ENCODE results near the gene RALGPS2.

Gene RALGPS2

DNA sequence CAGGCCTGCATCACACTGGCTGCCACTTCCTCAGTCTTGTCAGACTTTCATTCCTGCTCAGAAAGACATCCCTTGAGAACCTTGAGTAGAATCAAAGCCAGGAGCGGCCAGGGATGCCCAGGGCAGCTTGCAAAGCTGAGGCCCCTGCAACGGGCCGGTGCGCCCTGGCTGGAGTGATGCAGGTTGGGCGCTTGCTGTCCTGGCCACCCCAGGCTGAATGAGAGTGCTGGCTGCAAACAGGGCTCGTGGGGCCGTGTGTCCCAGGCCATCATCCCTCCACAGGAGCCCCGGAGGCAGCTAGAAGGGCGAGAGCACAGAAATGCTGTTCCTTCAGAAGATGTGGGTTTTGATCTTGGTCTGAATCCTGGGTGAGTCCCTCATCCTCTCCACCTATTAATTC, 233.4 kb downstream of the RALGPS2 start:
- no peak for TF ChIP-seq RARB (CRISPR knock-in tag; IDR thresholded peaks at IDR 0.05)
- TF ChIP-seq, protein P1, sequence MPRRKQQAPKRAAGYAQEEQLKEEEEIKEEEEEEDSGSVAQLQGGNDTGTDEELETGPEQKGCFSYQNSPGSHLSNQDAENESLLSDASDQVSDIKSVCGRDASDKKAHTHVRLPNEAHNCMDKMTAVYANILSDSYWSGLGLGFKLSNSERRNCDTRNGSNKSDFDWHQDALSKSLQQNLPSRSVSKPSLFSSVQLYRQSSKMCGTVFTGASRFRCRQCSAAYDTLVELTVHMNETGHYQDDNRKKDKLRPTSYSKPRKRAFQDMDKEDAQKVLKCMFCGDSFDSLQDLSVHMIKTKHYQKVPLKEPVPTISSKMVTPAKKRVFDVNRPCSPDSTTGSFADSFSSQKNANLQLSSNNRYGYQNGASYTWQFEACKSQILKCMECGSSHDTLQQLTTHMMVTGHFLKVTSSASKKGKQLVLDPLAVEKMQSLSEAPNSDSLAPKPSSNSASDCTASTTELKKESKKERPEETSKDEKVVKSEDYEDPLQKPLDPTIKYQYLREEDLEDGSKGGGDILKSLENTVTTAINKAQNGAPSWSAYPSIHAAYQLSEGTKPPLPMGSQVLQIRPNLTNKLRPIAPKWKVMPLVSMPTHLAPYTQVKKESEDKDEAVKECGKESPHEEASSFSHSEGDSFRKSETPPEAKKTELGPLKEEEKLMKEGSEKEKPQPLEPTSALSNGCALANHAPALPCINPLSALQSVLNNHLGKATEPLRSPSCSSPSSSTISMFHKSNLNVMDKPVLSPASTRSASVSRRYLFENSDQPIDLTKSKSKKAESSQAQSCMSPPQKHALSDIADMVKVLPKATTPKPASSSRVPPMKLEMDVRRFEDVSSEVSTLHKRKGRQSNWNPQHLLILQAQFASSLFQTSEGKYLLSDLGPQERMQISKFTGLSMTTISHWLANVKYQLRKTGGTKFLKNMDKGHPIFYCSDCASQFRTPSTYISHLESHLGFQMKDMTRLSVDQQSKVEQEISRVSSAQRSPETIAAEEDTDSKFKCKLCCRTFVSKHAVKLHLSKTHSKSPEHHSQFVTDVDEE (CRISPR knock-in tag; IDR thresholded peaks at IDR 0.05), result no peak
- no peak for TF ChIP-seq TOX (CRISPR knock-in tag; IDR thresholded peaks at IDR 0.05; ENCODE audit: borderline replicate concordance)
- TF ChIP-seq ZFP30 (CRISPR knock-in tag; IDR thresholded peaks at IDR 0.05), result no peak
- TF ChIP-seq ZNF70 (CRISPR knock-in tag; IDR thresholded peaks at IDR 0.05), result no peak
- no peak for ATAC-seq

DNA sequence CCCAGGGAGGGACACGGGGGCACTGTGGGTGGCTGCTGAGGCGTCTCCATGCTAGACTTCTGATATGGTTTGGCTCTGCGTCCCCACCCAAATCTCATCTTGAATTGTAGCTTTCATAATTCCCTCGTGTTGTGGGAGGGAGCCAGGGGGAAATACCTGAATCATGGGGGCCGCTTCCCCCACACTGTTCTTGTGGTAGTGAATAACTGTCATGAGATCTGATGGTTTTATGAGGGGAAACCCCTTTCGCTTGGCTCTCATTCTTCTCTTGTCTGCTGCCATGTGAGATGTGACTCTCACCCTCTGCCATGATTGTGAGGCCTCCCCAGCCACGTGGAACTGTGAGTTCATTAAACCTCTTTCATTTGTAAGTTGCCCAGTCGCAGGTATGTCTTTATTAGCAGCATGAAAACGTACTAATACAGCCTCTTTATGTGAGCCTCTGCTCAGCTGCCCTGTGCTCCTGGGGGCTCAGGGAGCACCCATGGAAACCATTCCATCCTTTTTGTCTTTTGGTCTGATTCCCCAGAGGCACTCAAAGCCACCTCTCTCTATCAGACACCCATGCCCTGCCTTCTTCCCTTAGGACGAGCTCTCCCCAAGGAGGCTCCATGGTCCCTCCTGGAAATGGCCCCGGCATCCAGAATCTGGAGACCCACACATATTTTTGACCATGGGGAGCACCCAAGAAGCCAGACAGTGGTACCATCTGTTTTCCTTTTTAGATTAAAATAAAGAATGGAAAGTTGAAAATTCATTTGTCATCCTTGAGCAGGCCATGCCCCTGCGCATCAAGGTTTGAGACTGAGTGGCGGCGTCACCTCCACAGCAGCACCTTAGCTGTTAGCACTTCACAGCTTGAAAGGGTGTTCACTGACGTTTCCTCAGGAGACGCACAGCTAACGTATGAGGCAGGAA, 234.8 kb downstream of the RALGPS2 start:
- TF ChIP-seq GLIS3 (CRISPR knock-in tag; IDR thresholded peaks at IDR 0.05), result no peak
- no peak for TF ChIP-seq ZNF70 (CRISPR knock-in tag; IDR thresholded peaks at IDR 0.05)
- ATAC-seq, result no peak

DNA sequence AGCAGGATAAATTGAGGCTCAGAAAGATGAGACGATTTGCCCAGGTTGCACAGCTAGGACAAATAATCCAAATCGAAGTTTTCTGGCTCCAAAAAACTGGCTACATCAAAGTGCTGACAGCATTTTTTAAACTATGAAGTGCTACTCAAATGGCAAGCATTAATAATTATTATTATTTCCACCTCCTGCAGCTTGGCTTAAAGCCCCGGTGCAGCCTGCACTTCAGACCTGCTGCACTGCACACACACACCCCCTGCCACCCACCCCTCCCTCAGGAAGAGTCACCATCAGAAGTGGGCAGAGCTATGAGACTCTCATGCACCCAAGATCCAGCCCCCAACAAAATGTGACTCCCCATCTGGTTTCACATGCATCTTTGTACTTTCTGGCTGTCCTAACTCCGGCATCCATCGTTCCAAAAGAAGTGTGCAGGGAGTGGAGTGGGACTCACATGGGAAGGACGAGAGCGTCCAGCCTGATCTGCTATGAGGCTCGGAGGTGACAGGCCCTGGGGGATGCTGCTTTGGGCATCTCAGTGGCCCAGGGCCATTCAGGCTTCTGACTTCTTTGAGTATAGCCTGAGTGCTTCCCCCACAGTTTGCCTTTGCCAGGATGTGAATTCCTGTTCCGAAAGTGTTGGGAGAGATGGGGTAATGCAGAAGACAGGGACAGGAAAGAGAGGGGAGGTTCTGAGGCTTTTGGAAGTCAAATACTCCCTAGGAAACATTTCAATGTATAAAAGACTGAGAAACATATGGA, 235.6 kb downstream of the RALGPS2 start:
- TF ChIP-seq ZNF70 (CRISPR knock-in tag; IDR thresholded peaks at IDR 0.05), result no peak
- TF ChIP-seq, protein P2, sequence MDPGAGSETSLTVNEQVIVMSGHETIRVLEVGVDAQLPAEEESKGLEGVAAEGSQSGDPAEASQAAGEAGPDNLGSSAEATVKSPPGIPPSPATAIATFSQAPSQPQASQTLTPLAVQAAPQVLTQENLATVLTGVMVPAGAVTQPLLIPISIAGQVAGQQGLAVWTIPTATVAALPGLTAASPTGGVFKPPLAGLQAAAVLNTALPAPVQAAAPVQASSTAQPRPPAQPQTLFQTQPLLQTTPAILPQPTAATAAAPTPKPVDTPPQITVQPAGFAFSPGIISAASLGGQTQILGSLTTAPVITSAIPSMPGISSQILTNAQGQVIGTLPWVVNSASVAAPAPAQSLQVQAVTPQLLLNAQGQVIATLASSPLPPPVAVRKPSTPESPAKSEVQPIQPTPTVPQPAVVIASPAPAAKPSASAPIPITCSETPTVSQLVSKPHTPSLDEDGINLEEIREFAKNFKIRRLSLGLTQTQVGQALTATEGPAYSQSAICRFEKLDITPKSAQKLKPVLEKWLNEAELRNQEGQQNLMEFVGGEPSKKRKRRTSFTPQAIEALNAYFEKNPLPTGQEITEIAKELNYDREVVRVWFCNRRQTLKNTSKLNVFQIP (CRISPR knock-in tag; IDR thresholded peaks at IDR 0.05; ENCODE audit: borderline replicate concordance, low read depth), result no peak
- no peak for TF ChIP-seq TOX (CRISPR knock-in tag; IDR thresholded peaks at IDR 0.05; ENCODE audit: borderline replicate concordance)
- ATAC-seq, result no peak

DNA sequence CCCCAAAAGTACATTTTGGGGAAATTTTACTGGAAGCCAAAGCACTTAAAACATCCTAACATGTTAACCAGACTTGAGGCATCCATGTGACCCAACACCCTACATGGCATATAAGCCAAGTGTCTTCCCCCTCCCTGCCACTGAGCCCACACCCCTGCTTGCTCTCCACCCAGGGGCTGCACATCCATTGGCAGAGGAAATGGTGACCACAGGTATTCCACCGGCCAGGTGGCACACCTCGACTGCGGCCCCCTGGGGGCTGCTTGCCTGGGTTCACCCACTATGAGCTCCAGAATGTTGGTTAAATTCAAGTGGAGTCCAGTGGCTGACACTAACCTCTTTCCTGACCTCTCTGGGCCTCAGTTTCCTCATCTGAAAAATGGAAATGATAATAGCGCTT, 236.3 kb downstream of the RALGPS2 start:
- no peak for ATAC-seq

More for the DNA sequence above, 236.3 kb downstream of the RALGPS2 start:
- TF ChIP-seq, protein P3, sequence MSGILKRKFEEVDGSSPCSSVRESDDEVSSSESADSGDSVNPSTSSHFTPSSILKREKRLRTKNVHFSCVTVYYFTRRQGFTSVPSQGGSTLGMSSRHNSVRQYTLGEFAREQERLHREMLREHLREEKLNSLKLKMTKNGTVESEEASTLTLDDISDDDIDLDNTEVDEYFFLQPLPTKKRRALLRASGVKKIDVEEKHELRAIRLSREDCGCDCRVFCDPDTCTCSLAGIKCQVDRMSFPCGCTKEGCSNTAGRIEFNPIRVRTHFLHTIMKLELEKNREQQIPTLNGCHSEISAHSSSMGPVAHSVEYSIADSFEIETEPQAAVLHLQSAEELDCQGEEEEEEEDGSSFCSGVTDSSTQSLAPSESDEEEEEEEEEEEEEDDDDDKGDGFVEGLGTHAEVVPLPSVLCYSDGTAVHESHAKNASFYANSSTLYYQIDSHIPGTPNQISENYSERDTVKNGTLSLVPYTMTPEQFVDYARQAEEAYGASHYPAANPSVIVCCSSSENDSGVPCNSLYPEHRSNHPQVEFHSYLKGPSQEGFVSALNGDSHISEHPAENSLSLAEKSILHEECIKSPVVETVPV (CRISPR knock-in tag; IDR thresholded peaks at IDR 0.05), result no peak
- no peak for TF ChIP-seq BACH2 (CRISPR knock-in tag; IDR thresholded peaks at IDR 0.05; ENCODE audit: borderline replicate concordance)
- TF ChIP-seq, protein P2 (CRISPR knock-in tag; IDR thresholded peaks at IDR 0.05; ENCODE audit: borderline replicate concordance, low read depth), result no peak
- TF ChIP-seq ZFP3 (CRISPR knock-in tag; IDR thresholded peaks at IDR 0.05), result no peak
- no peak for TF ChIP-seq GLIS3 (CRISPR knock-in tag; IDR thresholded peaks at IDR 0.05)
- TF ChIP-seq SNAI2 (CRISPR knock-in tag; IDR thresholded peaks at IDR 0.05), result no peak
- TF ChIP-seq ISL1 (CRISPR knock-in tag; IDR thresholded peaks at IDR 0.05), result no peak
- no peak for TF ChIP-seq TOX (CRISPR knock-in tag; IDR thresholded peaks at IDR 0.05; ENCODE audit: borderline replicate concordance)
- TF ChIP-seq ESRRG (CRISPR knock-in tag; IDR thresholded peaks at IDR 0.05), result no peak
- no peak for TF ChIP-seq OSR1 (CRISPR knock-in tag; IDR thresholded peaks at IDR 0.05)
- TF ChIP-seq, protein P1 (CRISPR knock-in tag; IDR thresholded peaks at IDR 0.05), result no peak
- no peak for TF ChIP-seq ZNF8 (CRISPR knock-in tag; IDR thresholded peaks at IDR 0.05)
- TF ChIP-seq, protein P4, sequence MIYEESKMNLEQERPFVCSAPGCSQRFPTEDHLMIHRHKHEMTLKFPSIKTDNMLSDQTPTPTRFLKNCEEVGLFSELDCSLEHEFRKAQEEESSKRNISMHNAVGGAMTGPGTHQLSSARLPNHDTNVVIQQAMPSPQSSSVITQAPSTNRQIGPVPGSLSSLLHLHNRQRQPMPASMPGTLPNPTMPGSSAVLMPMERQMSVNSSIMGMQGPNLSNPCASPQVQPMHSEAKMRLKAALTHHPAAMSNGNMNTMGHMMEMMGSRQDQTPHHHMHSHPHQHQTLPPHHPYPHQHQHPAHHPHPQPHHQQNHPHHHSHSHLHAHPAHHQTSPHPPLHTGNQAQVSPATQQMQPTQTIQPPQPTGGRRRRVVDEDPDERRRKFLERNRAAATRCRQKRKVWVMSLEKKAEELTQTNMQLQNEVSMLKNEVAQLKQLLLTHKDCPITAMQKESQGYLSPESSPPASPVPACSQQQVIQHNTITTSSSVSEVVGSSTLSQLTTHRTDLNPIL (CRISPR knock-in tag; IDR thresholded peaks at IDR 0.05; ENCODE audit: low read depth), result no peak
